ENCODE data around the gene RNF180.

The RNF180 gene

GRCh38 chr5:64165500-64166200, at the start of gene RNF180:
Gene RNF180 (plus strand): TSS chr5:64165843. CDS start chr5:64200808, 34,965 bp downstream.
- peak; percentile 8 for DNase-seq

GRCh38 chr5:64125521-64125920, 40.1 kb upstream of the RNF180 start:
- no peak for DNase-seq

- DNase-seq, result no peak
Observed at GRCh38 chr5:64126202-64126741, 39.4 kb upstream of the RNF180 start.

DNA sequence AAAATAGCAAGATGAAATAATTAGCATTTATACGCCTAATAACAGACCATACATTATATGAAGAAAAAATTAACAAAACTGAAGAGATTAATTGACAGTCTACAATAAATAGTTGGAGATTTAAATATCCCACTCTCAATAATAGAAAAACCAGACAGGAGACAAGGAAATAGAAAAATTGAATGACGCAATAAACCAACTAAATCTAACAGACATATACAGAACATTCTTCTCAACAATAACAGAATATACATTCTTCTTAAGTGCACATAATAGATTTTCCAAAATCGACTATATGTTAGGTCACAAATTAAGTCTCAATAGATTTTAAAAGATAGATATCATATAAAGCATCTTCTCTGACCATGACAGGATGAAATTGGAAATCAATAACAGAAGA, 25.6 kb upstream of the RNF180 start:
- no peak for DNase-seq

- DNase-seq, result no peak
Observed at GRCh38 chr5:64144425-64145215, 21.0 kb upstream of the RNF180 start.

DNA sequence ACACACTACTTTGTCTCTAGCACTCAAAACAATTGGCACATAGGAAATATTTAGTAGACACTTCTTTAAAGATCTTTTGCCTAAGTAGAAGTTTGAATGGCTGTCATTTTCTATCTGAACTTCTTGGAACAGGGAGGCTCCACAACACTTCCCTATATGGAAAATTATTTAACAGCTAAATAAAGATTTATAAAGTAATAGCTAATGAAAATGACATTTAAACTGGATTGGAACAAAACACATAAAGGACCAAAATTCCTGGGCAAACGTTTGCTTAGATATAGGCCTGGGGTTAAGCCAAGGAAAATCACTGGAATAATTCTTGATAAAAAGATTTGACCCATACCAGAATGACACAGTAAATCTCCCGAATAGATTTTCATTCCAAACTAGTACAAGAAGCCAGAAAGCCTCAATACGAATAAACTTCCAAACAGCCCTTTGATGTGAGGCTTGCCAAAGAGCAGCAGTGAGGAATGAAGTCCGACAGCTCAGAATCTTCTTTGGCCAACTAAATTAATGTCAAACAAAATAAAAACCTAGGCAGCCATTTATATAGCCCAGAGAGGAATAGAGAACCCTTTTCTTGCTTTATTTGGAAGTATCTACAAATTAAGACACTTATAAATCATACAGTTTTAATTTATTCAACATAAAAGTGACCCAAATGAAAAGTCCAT, 20.3 kb upstream of the RNF180 start:
- DNase-seq, result no peak

- DNase-seq, result no peak
Observed at GRCh38 chr5:64147379-64147778, 18.3 kb upstream of the RNF180 start.

DNA sequence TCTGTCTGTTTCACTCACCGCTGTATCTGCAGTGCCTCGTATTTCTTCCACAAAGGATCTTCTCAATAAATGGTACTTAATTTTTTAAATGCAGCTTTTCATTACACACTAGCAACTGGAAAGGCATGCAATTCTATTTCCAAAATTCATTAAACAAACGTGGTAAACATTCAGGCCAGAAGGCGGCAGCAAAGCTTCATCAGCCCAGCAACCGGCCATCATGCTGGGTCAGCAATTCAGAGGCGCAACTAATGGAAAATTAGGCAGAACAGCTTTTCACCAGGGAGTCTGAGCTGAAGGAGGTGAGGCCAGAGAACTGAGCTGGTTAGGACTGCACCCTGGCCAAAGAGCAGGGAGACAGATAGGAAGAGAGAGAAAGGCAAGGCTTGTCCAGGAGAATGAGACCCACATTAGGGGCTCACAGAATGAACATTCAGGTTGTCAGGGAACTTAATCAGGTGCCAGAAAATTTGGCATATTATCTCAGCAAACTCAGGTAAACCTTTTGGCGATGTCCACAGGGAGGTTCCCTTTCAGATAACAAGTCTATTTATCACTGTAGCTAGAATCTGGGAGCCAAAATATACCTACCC, 17.7 kb upstream of the RNF180 start:
- peak; percentile 3 for DNase-seq

DNA sequence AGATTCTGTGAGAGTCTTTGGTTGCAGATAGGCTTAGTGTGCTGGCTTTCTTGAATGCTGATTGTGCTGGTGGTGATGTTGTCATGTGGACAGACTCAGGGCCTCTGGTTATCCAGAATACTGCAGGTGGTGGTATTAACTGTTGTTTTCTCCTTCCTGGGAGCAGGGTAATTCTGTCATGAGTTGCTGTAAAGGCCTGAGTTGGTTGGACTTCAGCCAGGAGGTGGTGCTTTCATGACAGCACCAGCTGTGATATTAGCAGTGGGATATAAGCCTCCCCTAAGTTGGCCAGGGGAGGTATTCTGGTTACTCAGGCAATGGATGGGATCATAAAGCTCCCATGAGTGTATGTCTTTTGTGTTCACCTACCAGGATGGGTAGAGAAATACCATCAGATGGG, 16.4 kb upstream of the RNF180 start:
- no peak for DNase-seq

- DNase-seq, result no peak
Observed at GRCh38 chr5:64149857-64150521, 15.7 kb upstream of the RNF180 start.

- DNase-seq, result no peak
Observed at GRCh38 chr5:64156261-64156660, 9.4 kb upstream of the RNF180 start.

- no peak for DNase-seq
Observed at GRCh38 chr5:64158827-64159226, 6.8 kb upstream of the RNF180 start.

- no peak for DNase-seq
Observed at GRCh38 chr5:64160201-64160600, 5.4 kb upstream of the RNF180 start.

GRCh38 chr5:64161420-64161819, 4.2 kb upstream of the RNF180 start:
- no peak for DNase-seq

GRCh38 chr5:64163135-64163534, 2.5 kb upstream of the RNF180 start:
- no peak for DNase-seq

DNA sequence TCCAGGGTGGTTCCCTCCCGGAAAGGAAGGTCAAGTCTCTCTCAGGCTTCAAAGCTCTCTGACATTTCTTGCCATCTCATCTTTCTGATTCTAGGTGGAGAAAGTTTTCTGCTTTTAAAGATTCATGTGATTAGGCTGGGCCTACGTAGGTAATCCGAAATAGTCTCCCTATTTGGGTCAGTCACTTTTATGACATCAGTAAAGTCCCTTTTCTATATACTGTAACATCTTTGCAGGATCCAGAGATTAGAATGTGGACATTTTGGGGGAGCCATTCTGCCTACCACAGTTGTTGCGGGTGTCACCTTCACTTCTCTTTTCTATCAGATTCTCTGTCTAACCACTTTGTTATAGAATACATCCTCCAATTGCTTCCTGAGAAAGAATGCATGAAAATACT, 1.9 kb upstream of the RNF180 start:
- no peak for DNase-seq

DNA sequence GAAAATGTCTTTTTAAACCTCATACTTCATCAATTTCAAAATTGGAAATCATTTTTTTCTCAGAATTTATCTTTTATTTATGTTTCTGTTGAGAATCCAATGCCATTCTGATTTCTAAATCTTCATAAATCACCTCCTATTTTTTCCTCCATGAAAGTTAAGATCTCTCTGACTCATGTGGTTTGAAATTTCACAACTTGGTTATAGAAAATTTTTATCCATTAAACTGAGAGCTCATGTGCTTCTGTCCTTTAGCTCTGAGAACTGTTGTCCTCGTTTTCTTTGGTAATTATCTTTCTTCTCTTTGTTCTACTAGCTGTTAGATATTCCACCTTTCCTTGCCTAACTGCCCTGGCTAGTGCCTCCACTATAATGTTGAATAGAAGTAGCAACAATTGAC, 1.5 kb upstream of the RNF180 start:
- DNase-seq, result no peak

DNA sequence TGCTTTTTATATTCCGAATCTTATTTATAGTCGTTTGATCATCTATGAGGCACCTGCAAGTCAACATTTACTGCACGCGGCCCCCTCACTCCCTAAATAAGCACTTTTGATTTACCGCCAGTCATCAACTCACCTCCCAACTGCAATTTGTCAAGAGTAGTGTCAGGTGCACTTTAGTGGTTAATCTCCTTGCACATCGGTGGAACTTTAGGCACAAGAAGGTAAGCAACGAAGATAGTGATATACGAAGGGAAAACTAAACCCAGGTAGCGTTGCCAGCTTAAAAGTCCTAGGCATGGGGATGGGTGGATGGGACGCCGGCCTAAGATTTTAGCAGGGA, 513 bp upstream of the RNF180 start:
- DNase-seq, result no peak

DNA sequence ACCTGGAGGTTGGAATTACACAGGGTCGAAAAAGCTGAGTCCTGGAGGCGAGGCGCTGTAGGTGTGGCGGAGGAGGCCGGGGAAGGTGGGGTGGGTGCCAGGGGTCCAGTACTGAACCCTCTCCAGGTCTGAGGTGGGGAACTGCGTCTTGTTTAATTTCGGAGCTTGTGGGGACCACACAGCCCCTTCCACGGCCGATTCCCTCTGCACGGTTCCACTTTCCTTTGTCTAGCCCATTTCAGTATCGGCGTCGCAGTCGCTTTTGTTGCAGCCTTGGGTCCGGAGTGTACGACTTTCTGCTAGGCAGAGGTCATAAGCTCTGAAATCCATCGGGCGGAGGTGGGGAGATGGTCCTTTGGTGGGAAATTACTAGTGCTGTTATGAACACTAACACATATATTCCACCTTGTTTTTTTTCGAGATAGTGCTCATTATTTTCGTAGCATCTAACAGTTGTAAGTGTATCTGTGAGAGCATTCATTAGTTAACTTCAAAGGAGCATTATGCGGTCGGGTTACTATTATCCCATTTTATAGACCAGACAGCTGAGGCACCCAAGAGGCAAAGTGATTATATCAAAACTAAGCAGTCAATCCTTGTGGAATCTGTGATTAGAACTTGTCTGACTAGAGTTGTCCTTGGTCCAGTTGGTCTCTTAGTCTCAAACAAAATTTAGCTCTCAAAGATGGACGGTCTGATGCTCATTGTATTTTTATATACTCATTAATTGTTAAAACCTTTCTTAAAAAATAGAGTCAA, 737 bp downstream of the RNF180 start:
- no peak for DNase-seq

DNA sequence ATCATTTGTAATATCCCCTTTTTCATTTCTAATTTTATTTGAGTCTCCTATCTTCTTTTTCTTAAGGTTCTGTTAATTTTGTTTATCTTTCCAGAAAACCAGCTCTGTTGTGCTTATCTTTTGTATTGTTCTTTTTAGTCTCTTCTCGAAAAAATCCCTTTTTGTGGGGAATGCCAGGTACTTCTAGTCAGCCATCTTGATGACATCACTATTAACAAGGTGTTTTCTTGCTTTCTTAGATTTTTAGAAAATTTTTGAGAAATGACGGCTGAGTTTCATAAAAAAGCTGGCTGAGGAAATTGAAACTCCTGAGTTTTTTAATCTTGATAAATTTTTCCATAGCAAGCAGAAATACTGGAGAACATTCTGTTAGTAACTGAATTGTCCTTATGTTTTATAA, 10.7 kb downstream of the RNF180 start:
- DNase-seq, result no peak

DNA sequence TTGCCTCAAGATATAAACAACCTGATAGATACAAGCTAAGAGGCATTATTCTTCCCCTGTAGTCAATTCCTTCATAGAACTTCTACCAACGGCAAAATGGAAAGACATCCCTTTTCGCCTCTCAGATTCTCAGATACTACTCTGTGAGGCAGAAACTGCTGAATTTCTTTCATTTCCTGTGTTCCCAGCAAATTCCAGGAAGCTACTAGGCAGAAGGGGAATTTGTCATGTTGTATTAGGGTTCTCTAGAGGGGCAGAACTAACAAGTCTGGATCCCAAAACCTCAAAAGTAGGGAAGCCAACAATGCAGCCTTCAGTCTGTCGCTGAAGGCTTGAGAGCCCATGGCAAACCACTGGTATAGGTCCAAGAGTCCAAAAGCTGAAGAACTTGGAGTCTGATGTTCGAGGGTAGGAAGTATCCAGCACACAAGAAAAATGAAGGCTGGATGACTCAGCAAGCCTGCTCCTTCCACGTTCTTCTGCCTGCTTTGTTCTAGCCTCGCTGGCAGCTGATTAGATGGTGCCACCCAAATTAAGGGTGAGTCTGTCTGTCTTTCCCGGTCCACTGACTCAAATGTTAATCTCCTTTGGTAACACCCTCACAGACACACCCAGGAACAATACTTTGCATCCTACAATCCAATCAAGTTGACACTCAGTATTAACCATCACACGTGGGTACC, 15.2 kb downstream of the RNF180 start:
- DNase-seq, result no peak
